Measurements from ENCODE around the gene SUPT4H1. TPM values are rescaled to one million over a fixed set of nuclear protein-coding genes. Genes with fewer than 3 reads are reported as not detected.

SUPT4H1 gene
- total and polyA plus RNA-seq, 9 of the 15 experiments (the other 6 are each of a cell fraction or from before 2014, with no cell fraction given) = 62.1 to 320 (median 117) TPM

DNA sequence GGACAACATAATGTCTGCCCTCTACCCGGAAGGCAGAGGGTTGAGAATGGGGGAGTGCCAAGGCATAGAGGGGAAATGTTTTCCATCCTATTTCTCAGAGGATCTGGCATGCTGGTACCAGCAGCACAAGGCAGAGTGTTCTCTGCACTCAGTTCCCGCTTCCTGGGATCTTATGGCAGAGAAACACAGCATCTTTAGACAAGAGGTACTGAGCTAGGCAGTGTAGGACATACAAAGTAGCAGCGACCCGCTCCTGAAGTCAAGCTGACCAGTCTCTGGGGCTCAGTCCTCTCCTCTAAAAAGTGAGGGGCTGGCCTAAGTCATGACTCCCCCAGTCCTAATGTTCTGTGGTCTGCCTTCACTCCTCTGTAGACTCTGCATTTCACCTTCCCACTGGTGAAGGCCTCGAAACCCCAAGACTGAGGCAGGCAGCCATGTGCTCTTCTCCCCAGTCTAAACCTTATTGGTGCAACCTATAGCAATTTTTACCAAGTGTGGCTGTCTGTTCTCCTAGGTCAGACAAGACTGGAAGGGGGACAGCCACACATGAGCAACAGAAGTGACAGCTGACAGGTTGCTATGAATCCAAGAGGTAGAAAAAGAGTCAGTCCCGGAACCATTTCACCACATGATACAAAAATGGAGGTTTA is 12.1 kb downstream of the SUPT4H1 start:
- Histone ChIP-seq H3K9me3 (replicated peaks; ENCODE audit: control insufficient read depth, insufficient read depth, low read depth, low read length) (no peaks in the 10 kb centered on the region), H3K27me3 (ENCODE audit: control insufficient read depth in 2 of 2, insufficient read depth in 2 of 2, low read length in 2 of 2) (no peaks in the 10 kb centered on the region), H3K27ac (ENCODE audit: extremely low read depth, low read depth, low read length) (peak overlapping the region; percentile 99), H3K9ac (ENCODE audit: insufficient read depth in 1 of 2, low read depth in 2 of 2, low read length in 2 of 2) (peak overlapping the region; percentile 96 to 100), H2AFZ (ENCODE audit: low read depth, low read length) (peak overlapping the region; percentile 41), H4K20me1 (replicated peaks; ENCODE audit: control insufficient read depth, insufficient read depth, low read length) (no peaks in the 10 kb centered on the region; the same call in 1 of the 2 replicates), H3K9me1 (ENCODE audit: control insufficient read depth, insufficient read depth, low read length) (no peaks in the 10 kb centered on the region), H3K4me1 (replicated peaks in 1 of 2; ENCODE audit: control insufficient read depth in 2 of 2, insufficient read depth in 2 of 2, low read length in 2 of 2) (peaks cover 47 to 52% of the 10 kb centered on the region in 2 experiments), H3K79me2 (ENCODE audit: control insufficient read depth, insufficient read depth, low read length) (peaks cover 71% of the 10 kb centered on the region), H3K4me3 (peak overlapping the region; percentile 91), H3K4me2 (ENCODE audit: insufficient read depth, low read length) (peak overlapping the region; percentile 90), H3K36me3 (ENCODE audit: control insufficient read depth, insufficient read depth, low read length) (peaks cover 29% of the 10 kb centered on the region; the same call in 2 of the 3 replicates)
- ChIA-PET POLR2A (interaction anchor here (0.8 to 10.4 kb wide), 8 partner anchors 7 to 78 kb away, joined by 3 to 257 read pairs (median 4); partner anchors contain the start of genes RNF43 and SUPT4H1), CTCF (ENCODE audit: low intra/inter-chr PET ratio) (no interaction called here)
- FAIRE-seq = peak; percentile 76
- intact Hi-C loops (cut with micrococcal nuclease) (loop anchor here (10.0 kb wide), 1 partner anchor 295 kb away; no protein-coding TSS in a partner anchor), in situ Hi-C loops (cut with MboI) (loop anchor here (5.0 kb wide), 1 partner anchor 77 kb away; the partner anchor contains the start of gene RNF43)
- 10% methylated on average over 6 of the region's 6 CpGs for WGBS (ENCODE audit: insufficient coverage, low coverage, missing lambda C conversion rate)
- no peak for ATAC-seq
- DNase-seq (ENCODE audit: extremely low read depth in 1 of 4, low spot score in 3 of 4) = no peak
- no TSS peak for BruUV-seq (replicated peaks)
- TF ChIP-seq TAF15 (IDR thresholded peaks at IDR 0.05; ENCODE audit: low read depth, low read length) = no peak
- TF ChIP-seq, protein P1, sequence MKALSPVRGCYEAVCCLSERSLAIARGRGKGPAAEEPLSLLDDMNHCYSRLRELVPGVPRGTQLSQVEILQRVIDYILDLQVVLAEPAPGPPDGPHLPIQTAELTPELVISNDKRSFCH (CRISPR knock-in tag; IDR thresholded peaks at IDR 0.05) = no peak
- TF ChIP-seq, protein P1 (tag; IDR thresholded peaks at IDR 0.05) = 0 out of 2 replicates have a peak, but pooled peaks have one; percentile 22
- TF ChIP-seq TSC22D4 (tag; IDR thresholded peaks at IDR 0.05) = no peak
- 0 out of 2 replicates have a peak, but pooled peaks have one; percentile 26 for TF ChIP-seq TCF15 (CRISPR knock-in tag; IDR thresholded peaks at IDR 0.05)
- TF ChIP-seq, protein P2, sequence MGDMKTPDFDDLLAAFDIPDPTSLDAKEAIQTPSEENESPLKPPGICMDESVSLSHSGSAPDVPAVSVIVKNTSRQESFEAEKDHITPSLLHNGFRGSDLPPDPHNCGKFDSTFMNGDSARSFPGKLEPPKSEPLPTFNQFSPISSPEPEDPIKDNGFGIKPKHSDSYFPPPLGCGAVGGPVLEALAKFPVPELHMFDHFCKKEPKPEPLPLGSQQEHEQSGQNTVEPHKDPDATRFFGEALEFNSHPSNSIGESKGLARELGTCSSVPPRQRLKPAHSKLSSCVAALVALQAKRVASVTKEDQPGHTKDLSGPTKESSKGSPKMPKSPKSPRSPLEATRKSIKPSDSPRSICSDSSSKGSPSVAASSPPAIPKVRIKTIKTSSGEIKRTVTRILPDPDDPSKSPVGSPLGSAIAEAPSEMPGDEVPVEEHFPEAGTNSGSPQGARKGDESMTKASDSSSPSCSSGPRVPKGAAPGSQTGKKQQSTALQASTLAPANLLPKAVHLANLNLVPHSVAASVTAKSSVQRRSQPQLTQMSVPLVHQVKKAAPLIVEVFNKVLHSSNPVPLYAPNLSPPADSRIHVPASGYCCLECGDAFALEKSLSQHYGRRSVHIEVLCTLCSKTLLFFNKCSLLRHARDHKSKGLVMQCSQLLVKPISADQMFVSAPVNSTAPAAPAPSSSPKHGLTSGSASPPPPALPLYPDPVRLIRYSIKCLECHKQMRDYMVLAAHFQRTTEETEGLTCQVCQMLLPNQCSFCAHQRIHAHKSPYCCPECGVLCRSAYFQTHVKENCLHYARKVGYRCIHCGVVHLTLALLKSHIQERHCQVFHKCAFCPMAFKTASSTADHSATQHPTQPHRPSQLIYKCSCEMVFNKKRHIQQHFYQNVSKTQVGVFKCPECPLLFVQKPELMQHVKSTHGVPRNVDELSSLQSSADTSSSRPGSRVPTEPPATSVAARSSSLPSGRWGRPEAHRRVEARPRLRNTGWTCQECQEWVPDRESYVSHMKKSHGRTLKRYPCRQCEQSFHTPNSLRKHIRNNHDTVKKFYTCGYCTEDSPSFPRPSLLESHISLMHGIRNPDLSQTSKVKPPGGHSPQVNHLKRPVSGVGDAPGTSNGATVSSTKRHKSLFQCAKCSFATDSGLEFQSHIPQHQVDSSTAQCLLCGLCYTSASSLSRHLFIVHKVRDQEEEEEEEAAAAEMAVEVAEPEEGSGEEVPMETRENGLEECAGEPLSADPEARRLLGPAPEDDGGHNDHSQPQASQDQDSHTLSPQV (IDR thresholded peaks at IDR 0.05) = peak; percentile 95
- no peak for TF ChIP-seq MCM2 (IDR thresholded peaks at IDR 0.05; ENCODE audit: low read depth)
- TF ChIP-seq HDAC3 (IDR thresholded peaks at IDR 0.05; ENCODE audit: borderline replicate concordance, partially characterized antibody) = no peak
- TF ChIP-seq SRSF9 (IDR thresholded peaks at IDR 0.05; ENCODE audit: borderline replicate concordance, low read depth, low read length) = no peak
- TF ChIP-seq CTCFL (IDR thresholded peaks at IDR 0.05; ENCODE audit: borderline replicate concordance, insufficient read depth, low read depth, low read length, poor library complexity, severe bottlenecking) = no peak
- TF ChIP-seq NONO (IDR thresholded peaks at IDR 0.05; ENCODE audit: low read depth in 2 of 2, low read length in 1 of 2) = 0 out of 4 replicates have a peak, but pooled peaks of 1 of the 2 experiments have one; percentile 35
